Spleen (tissue), 7 donors: ENCODE data around the gene ZNF174.

Source experiments
- CTCF ChIP-seq, 11 experiments: fragments of 200-600 bp in 7 of 11; fragments of 450-650 bp in 4 of 11; sonication (generic) in 4 of 11; IDR thresholded peaks in 8 of 11; conservative IDR thresholded peaks in 3 of 11; 1 replicate in 7 of 11; 2 replicates in 4 of 11; pipeline versions ENCODE4 v1.4.0 to v1.8.0; 2016 to 2021; ENCODE audit warnings: antibody characterized with exemption in 11 of 11, inconsistent platforms in 4 of 11, mild to moderate bottlenecking in 1 of 11
- POLR2A ChIP-seq, 3 donors: fragments of 450-650 bp; IDR thresholded peaks; one replicate each; pipeline ENCODE4 v1.5.1; 2017; ENCODE audit warnings: antibody characterized with exemption in 3 of 3, mild to moderate bottlenecking in 1 of 3
- POLR2AphosphoS5 ChIP-seq, 3 donors: sonication (generic); formaldehyde crosslinking; IDR thresholded peaks; one replicate each; pipeline ENCODE4 v1.5.1; 2017; ENCODE audit warnings: antibody characterized with exemption in 3 of 3
- donor health status: DM: no; HTN: no; CAD: no; lungs with moderate emphysema.
- donor health status: DM: no; HTN: no; CAD: no.
- donor health status: DM: no; HTN: no; CAD: no.

DNA sequence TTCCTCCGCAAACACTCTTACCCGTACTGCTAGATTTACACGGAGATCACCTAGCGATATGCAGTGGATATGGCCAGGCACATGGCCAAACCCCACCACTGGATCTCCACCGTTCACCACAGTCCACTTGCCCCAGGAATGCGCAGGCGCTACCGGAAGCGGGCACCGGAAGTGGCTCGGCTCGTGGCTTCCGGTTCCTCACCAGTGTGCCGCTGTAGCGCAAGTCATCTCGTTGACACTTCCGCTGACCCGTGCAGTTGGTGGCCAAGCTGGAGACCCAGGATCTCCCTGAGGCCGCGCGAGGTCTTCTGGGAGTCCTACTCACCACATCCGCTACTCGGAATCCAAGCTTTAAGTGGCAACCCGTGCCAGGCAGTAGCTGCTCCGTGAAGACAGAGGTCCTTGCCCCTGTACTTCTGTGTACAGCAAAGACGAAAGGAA, 30.8 kb downstream of the ZNF174 start:
- TF ChIP-seq CTCF (IDR thresholded peaks at IDR 0.05 in 8 of 11, conservative IDR thresholded peaks at IDR 0.05 in 3 of 11): no peak
- TF ChIP-seq POLR2AphosphoS5 (IDR thresholded peaks at IDR 0.05): peak in 2 of 3 donors; percentile 37 to 77
- TF ChIP-seq POLR2A (IDR thresholded peaks at IDR 0.05): no peak
